ENCODE results near the gene NOTUM.

- TF ChIP-seq CEBPB (IDR thresholded peaks at IDR 0.05) (no peak), MAX (IDR thresholded peaks at IDR 0.05) (0 out of 2 replicates have a peak, but pooled peaks have one; percentile 19), EGR1 (IDR thresholded peaks at IDR 0.05) (no peak), TAF1 (IDR thresholded peaks at IDR 0.05; ENCODE audit: low read depth) (no peak), EP300 (IDR thresholded peaks at IDR 0.05; ENCODE audit: borderline replicate concordance) (no peak), ZBTB7A (IDR thresholded peaks at IDR 0.05; ENCODE audit: low read depth) (0 out of 2 replicates have a peak, but pooled peaks have one; percentile 64), TCF12 (IDR thresholded peaks at IDR 0.05; ENCODE audit: low read depth) (no peak), CREB1 (IDR thresholded peaks at IDR 0.05; ENCODE audit: low read depth) (no peak), NFIC (IDR thresholded peaks at IDR 0.05) (no peak), RAD21 (IDR thresholded peaks at IDR 0.05; ENCODE audit: low read depth) (peak; percentile 9; the same call in 1 of the 2 replicates)
- TF ChIP-seq, protein P1, sequence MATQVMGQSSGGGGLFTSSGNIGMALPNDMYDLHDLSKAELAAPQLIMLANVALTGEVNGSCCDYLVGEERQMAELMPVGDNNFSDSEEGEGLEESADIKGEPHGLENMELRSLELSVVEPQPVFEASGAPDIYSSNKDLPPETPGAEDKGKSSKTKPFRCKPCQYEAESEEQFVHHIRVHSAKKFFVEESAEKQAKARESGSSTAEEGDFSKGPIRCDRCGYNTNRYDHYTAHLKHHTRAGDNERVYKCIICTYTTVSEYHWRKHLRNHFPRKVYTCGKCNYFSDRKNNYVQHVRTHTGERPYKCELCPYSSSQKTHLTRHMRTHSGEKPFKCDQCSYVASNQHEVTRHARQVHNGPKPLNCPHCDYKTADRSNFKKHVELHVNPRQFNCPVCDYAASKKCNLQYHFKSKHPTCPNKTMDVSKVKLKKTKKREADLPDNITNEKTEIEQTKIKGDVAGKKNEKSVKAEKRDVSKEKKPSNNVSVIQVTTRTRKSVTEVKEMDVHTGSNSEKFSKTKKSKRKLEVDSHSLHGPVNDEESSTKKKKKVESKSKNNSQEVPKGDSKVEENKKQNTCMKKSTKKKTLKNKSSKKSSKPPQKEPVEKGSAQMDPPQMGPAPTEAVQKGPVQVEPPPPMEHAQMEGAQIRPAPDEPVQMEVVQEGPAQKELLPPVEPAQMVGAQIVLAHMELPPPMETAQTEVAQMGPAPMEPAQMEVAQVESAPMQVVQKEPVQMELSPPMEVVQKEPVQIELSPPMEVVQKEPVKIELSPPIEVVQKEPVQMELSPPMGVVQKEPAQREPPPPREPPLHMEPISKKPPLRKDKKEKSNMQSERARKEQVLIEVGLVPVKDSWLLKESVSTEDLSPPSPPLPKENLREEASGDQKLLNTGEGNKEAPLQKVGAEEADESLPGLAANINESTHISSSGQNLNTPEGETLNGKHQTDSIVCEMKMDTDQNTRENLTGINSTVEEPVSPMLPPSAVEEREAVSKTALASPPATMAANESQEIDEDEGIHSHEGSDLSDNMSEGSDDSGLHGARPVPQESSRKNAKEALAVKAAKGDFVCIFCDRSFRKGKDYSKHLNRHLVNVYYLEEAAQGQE (IDR thresholded peaks at IDR 0.05; ENCODE audit: low read depth): peak; percentile 97
These were observed 30.6 kb downstream of the NOTUM start for GRCh38 chr17:81930142-81931125.
